CD4-positive, CD25-positive, alpha-beta regulatory T cell (primary cell): ENCODE results near the gene BNIP2. TPM values are rescaled to one million over a fixed set of nuclear protein-coding genes. Genes with fewer than 3 reads are reported as not detected.

Experiments
- ATAC-seq, 2 donors: fragments of 150-1000 bp; cut with Tn5 transposase; one replicate each; pipeline ENCODE4 v1.10.0; 2021; ENCODE audit warnings: low read depth in 2 of 2, moderate number of reproducible peaks in 2 of 2, moderate library complexity in 1 of 2
- DNase-seq, 3 donors: peaks; one replicate each; pipeline versions ENCODE4 v3.0.0 to v3.0.0-alpha.2; 2012 to 2022; ENCODE audit warnings: mixed read lengths in 1 of 3
- H3K27ac ChIP-seq: one replicate; pipeline ENCODE4 v1.7.0; 2013; ENCODE audit warnings: mild to moderate bottlenecking, low read length; ENCODE audit not compliant: insufficient read depth, poor library complexity, severe bottlenecking
- H3K27me3 ChIP-seq: one replicate; pipeline ENCODE4 v1.7.0; 2013; ENCODE audit warnings: low read length; ENCODE audit not compliant: control insufficient read depth, insufficient read depth
- H3K36me3 ChIP-seq: one replicate; pipeline ENCODE4 v1.7.0; 2013; ENCODE audit warnings: mild to moderate bottlenecking, low read length, moderate library complexity; ENCODE audit not compliant: control insufficient read depth, insufficient read depth
- H3K4me1 ChIP-seq: 2 replicates; pipeline ENCODE4 v1.7.0; 2013; ENCODE audit warnings: mild to moderate bottlenecking, low read length; ENCODE audit not compliant: insufficient read depth, control insufficient read depth, poor library complexity, severe bottlenecking
- H3K4me3 ChIP-seq: one replicate; pipeline ENCODE4 v1.7.0; 2013; ENCODE audit warnings: low read depth, mild to moderate bottlenecking, low read length, moderate library complexity
- H3K9me3 ChIP-seq, 2 experiments: 1 replicate in 1 of 2; 2 replicates in 1 of 2; pipeline ENCODE4 v1.7.0; 2013; ENCODE audit warnings: low read length in 2 of 2, mild to moderate bottlenecking in 1 of 2, moderate library complexity in 1 of 2; ENCODE audit not compliant: control insufficient read depth in 2 of 2
- H3K27ac Mint-ChIP-seq, 3 donors: one replicate each; pipeline ENCODE4 v1.8.0; 2020 to 2022; ENCODE audit warnings: mild to moderate bottlenecking in 3 of 3, mixed read lengths in 3 of 3, moderate library complexity in 2 of 3
- H3K27me3 Mint-ChIP-seq: one replicate; pipeline ENCODE4 v1.8.0; 2022; ENCODE audit warnings: mild to moderate bottlenecking, mixed read lengths
- H3K36me3 Mint-ChIP-seq: one replicate; pipeline ENCODE4 v1.8.0; 2020; ENCODE audit warnings: mixed read lengths
- H3K4me1 Mint-ChIP-seq, 4 donors: one replicate each; pipeline ENCODE4 v1.8.0; 2020 to 2022; ENCODE audit warnings: mixed read lengths in 4 of 4, mild to moderate bottlenecking in 1 of 4
- H3K4me3 Mint-ChIP-seq, 4 donors: one replicate each; pipeline ENCODE4 v1.8.0; 2020 to 2022; ENCODE audit warnings: mild to moderate bottlenecking in 4 of 4, mixed read lengths in 4 of 4, moderate library complexity in 3 of 4
- H3K9me3 Mint-ChIP-seq, 7 donors: one replicate each; pipeline ENCODE4 v1.8.0; 2020 to 2022; ENCODE audit warnings: mixed read lengths in 7 of 7, mild to moderate bottlenecking in 3 of 7, moderate library complexity in 2 of 7
- polyA plus RNA-seq, 4 donors: library from polyadenylated mRNA; unstranded; fragments of 300-500 nt; fragmentation: Illumina TruSeq; gene quantifications; one replicate each; pipeline ENCODE4 v1.2.3, GENCODE V29; 2021
- total RNA-seq: library from RNA; stranded (reverse); gene quantifications from one replicate; pipeline ENCODE4 v1.2.3, GENCODE V29; 2022

The BNIP2 gene
- total and polyA plus RNA-seq, 5 donors from 2014 or later: 88.6 to 103 (median 95.0) TPM

DNA sequence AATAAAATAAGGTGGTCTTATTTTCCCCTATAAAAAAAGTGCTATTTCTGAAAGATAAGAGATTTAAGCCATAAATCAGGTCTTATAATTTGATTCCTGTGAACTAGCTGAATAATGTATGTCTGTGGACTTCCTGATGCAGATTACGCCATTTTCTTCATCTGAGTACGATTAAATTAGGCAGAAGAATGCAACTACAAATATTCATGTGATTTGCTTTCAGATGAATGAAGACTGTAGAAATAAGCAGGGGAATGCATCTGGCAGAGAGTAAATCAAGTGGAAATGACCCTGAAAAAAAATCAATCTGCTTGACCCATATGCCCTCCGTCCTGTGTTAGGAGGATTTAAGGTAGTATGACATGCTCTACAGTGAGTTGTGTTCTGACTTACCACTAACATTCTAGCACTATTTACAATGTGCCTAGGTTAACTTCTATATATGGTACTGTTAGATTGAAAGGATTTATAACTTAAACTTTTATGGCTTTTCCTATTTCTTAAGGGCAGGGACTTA is 14.7 kb downstream of the BNIP2 start:
- H3K36me3 ChIP-seq: peaks cover 87% of the 10 kb centered on the region
- H3K9me3 ChIP-seq: no peaks in the 10 kb centered on the region
- H3K4me3 ChIP-seq: no peak overlapping the region
- H3K27ac Mint-ChIP-seq: no peak overlapping the region
- H3K36me3 Mint-ChIP-seq: peaks cover 50% of the 10 kb centered on the region
- no peak overlapping the region for H3K4me3 Mint-ChIP-seq
- H3K27me3 ChIP-seq: no peaks in the 10 kb centered on the region
- H3K4me1 ChIP-seq: no peaks in the 10 kb centered on the region
- ATAC-seq: no peak
- no peak overlapping the region for H3K27ac ChIP-seq
- H3K4me1 Mint-ChIP-seq: peaks cover 6 to 22% (median 14%) of the 10 kb centered on the region in 4 donors
- DNase-seq: no peak
- H3K9me3 Mint-ChIP-seq: peaks cover 0 to 1% (median 0%) of the 10 kb centered on the region in 7 donors
- no peaks in the 10 kb centered on the region for H3K27me3 Mint-ChIP-seq

- H3K9me3 Mint-ChIP-seq: peaks cover 0 to 1% (median 0%) of the 10 kb centered on the region in 7 donors
- no peak overlapping the region for H3K4me3 Mint-ChIP-seq
- H3K36me3 ChIP-seq: peaks cover 82% of the 10 kb centered on the region
- no peaks in the 10 kb centered on the region for H3K9me3 ChIP-seq
- no peak overlapping the region for H3K4me3 ChIP-seq
- H3K27me3 Mint-ChIP-seq: no peaks in the 10 kb centered on the region
- peaks cover 0 to 21% (median 4%) of the 10 kb centered on the region in 4 donors for H3K4me1 Mint-ChIP-seq
- H3K27ac Mint-ChIP-seq: no peak overlapping the region
- no peaks in the 10 kb centered on the region for H3K27me3 ChIP-seq
- ATAC-seq: no peak
- no peaks in the 10 kb centered on the region for H3K4me1 ChIP-seq
- no peak overlapping the region for H3K27ac ChIP-seq
- no peak for DNase-seq
- H3K36me3 Mint-ChIP-seq: peaks cover 30% of the 10 kb centered on the region
These were observed 20.6 kb downstream of the BNIP2 start for GRCh38 chr15:59668556-59668955.

DNA sequence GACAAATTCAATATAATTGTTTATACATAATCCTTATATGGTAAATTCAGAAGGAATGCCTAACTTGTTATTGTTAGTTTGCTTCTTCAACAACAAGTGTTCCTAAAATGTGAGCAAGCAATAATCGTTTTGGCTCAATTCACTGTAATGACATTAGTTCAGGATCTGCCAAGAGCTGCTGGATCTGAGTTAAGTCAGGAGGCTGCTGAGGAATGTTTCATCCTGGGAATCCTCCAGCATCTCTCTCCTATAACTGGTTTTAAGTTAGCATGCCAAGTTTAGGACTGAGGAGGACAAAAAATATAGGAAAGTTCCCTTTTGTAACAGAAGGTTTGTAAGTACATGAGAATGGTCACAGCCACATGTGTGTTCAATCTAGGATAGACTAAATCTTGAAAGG is 26.9 kb downstream of the BNIP2 start:
- ATAC-seq (no peak), DNase-seq (no peak)
- no peak overlapping the region for H3K4me3 Mint-ChIP-seq
- H3K9me3 ChIP-seq: no peaks in the 10 kb centered on the region
- H3K4me1 Mint-ChIP-seq: peaks cover 9 to 22% (median 11%) of the 10 kb centered on the region in 4 donors
- H3K36me3 Mint-ChIP-seq: peaks cover 20% of the 10 kb centered on the region
- no peaks in the 10 kb centered on the region for H3K27me3 Mint-ChIP-seq
- H3K4me3 ChIP-seq: no peak overlapping the region
- H3K27ac Mint-ChIP-seq: no peak overlapping the region
- H3K4me1 ChIP-seq: peaks cover 9% of the 10 kb centered on the region
- H3K27me3 ChIP-seq: no peaks in the 10 kb centered on the region
- peaks cover 51% of the 10 kb centered on the region for H3K36me3 ChIP-seq
- no peaks in the 10 kb centered on the region for H3K9me3 Mint-ChIP-seq
- peak overlapping the region; percentile 1 for H3K27ac ChIP-seq

DNA sequence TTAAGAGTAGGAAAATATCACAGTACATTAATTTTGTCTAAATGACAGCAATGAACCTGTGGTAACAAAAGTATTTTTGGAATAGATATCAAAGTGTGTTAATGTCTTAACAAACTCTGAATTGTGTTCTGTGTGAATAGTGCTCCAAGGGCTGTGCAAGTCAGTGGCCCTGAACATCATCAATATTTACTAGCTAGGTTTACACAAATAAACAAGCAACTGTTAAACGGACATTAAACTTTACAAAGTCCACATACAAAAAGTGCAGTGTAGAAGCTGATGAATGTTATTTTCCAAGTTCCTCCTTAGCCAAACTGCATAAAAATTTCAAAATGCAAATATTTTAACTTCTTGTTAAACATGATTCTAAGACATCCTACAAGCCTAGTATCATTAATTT is 29.8 kb downstream of the BNIP2 start:
- H3K9me3 Mint-ChIP-seq: no peaks in the 10 kb centered on the region
- DNase-seq (no peak), ATAC-seq (no peak)
- peaks cover 15% of the 10 kb centered on the region for H3K36me3 Mint-ChIP-seq
- H3K36me3 ChIP-seq: peaks cover 30% of the 10 kb centered on the region
- H3K27ac Mint-ChIP-seq: no peak overlapping the region
- peaks cover 6 to 22% (median 11%) of the 10 kb centered on the region in 4 donors for H3K4me1 Mint-ChIP-seq
- H3K27me3 Mint-ChIP-seq: no peaks in the 10 kb centered on the region
- H3K4me1 ChIP-seq: peaks cover 25% of the 10 kb centered on the region
- H3K27me3 ChIP-seq: no peaks in the 10 kb centered on the region
- no peak overlapping the region for H3K27ac ChIP-seq
- no peaks in the 10 kb centered on the region for H3K9me3 ChIP-seq
- H3K4me3 ChIP-seq: no peak overlapping the region
- H3K4me3 Mint-ChIP-seq: peak overlapping the region in 3 of 4 donors; percentile 46 to 59 (median 52)

DNA sequence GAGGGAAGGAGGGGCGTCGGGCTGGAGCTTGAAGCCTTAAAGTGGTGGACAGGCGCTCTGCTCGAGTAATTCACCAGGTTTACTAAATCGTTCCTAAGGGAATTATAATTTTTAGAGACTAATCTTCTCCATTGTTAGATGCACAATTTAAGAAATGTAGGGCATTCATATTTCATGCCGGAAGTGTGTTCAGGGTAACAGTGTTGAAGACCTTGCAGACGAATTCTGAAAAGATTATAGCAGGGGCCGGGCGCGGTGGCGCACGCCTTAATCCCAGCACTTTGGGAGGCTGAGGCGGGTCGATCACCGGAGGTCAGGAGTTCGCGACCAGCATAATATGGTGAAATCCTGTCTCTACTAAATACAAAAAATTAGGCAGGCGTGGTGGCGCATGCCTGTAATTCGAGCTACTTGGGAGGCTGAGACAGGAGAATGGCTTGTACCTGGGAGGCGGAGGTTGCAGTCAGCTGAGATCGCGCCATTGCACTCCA is 31.4 kb downstream of the BNIP2 start:
- Mint-ChIP-seq H3K27me3 (no peaks in the 10 kb centered on the region), H3K9me3 (peaks cover 0 to 1% (median 0%) of the 10 kb centered on the region in 7 donors), H3K4me3 (no peak overlapping the region), H3K36me3 (peaks cover 17% of the 10 kb centered on the region), H3K27ac (peak overlapping the region in 2 of 3 donors; percentile 90 to 94), H3K4me1 (peaks cover 9 to 22% (median 14%) of the 10 kb centered on the region in 4 donors)
- H3K9me3 ChIP-seq: no peaks in the 10 kb centered on the region
- DNase-seq (peak in 1 of 3 donors; percentile 3), ATAC-seq (peak; percentile 5 to 9)
- H3K4me3 ChIP-seq: peak overlapping the region; percentile 86
- H3K36me3 ChIP-seq: peaks cover 21% of the 10 kb centered on the region
- H3K27me3 ChIP-seq: no peaks in the 10 kb centered on the region
- H3K4me1 ChIP-seq: peaks cover 25% of the 10 kb centered on the region
- peak overlapping the region; percentile 86 for H3K27ac ChIP-seq

- peak; percentile 90 to 96 (median 94) for DNase-seq
- Histone ChIP-seq H3K4me3 (peak within 1 kb of the TSS; percentile 86), H3K36me3 (peaks cover 21% of the 10 kb centered on the region), H3K9me3 (no peaks in the 10 kb centered on the region), H3K27me3 (no peaks in the 10 kb centered on the region), H3K27ac (peak within 1 kb of the TSS; percentile 86), H3K4me1 (peaks cover 25% of the 10 kb centered on the region)
- Mint-ChIP-seq H3K4me3 (peak within 1 kb of the TSS in 1 of 4 donors; percentile 60), H3K9me3 (peaks cover 0 to 3% (median 0%) of the 10 kb centered on the region in 7 donors), H3K4me1 (peaks cover 12 to 22% (median 15%) of the 10 kb centered on the region in 4 donors), H3K27me3 (no peaks in the 10 kb centered on the region), H3K36me3 (peaks cover 23% of the 10 kb centered on the region), H3K27ac (peak within 1 kb of the TSS in 2 of 3 donors; percentile 90 to 94)
- peak; percentile 99 to 100 for ATAC-seq
These were observed 32.1 kb downstream of the BNIP2 start, which contains the start of gene GTF2A2 for GRCh38 chr15:59656897-59657634. Gene GTF2A2, minus strand, starts transcription at chr15:59657515. Its CDS starts 5,238 bp downstream, at chr15:59652277.

- Mint-ChIP-seq H3K4me1 (peaks cover 1 to 23% (median 7%) of the 10 kb centered on the region in 4 donors), H3K9me3 (peaks cover 0 to 3% (median 0%) of the 10 kb centered on the region in 7 donors), H3K36me3 (peaks cover 26% of the 10 kb centered on the region), H3K27me3 (no peaks in the 10 kb centered on the region), H3K27ac (no peak overlapping the region), H3K4me3 (no peak overlapping the region)
- H3K27me3 ChIP-seq: no peaks in the 10 kb centered on the region
- H3K4me3 ChIP-seq: no peak overlapping the region
- H3K9me3 ChIP-seq: no peaks in the 10 kb centered on the region
- H3K27ac ChIP-seq: no peak overlapping the region
- peaks cover 25% of the 10 kb centered on the region for H3K4me1 ChIP-seq
- H3K36me3 ChIP-seq: peaks cover 37% of the 10 kb centered on the region
- no peak for ATAC-seq
- DNase-seq: no peak
These were observed 35.1 kb downstream of the BNIP2 start for GRCh38 chr15:59654046-59654445.
